B cell (primary cell): ENCODE results near the gene ELANE. TPM values are rescaled to one million over a fixed set of nuclear protein-coding genes. Genes with fewer than 3 reads are reported as not detected.

Experiments used
- ATAC-seq: fragments of 200-7000 bp; cut with Tn5 transposase; one replicate; pipeline ENCODE4 v1.10.0; 2021; ENCODE audit warnings: low read depth, mild to moderate bottlenecking, moderate number of reproducible peaks, moderate library complexity
- CTCF ChIA-PET: fragments of 350-600 bp; sonication (Branson Sonifier 250); formaldehyde crosslinking; loops from one replicate; lab custom pipeline; 2021; ENCODE audit warnings: antibody characterized with exemption, inconsistent platforms; lab: Charles Lee
- POLR2A ChIA-PET: fragments of 350-600 bp; sonication (Branson Sonifier 250); formaldehyde crosslinking; loops from one replicate; lab custom pipeline; 2021; ENCODE audit warnings: antibody characterized with exemption; lab: Charles Lee
- DNase-seq: peaks from one replicate; pipeline ENCODE4 v3.0.0; 2013
- H2AFZ ChIP-seq: 2 replicates; pipeline ENCODE4 v1.6.1; 2012; ENCODE audit warnings: mild to moderate bottlenecking, low read depth, low read length; ENCODE audit not compliant: insufficient read depth, poor library complexity, severe bottlenecking
- H3K27ac ChIP-seq, 2 donors: 1 replicate in 1 of 2; 2 replicates in 1 of 2; pipeline ENCODE4 v1.5.1; 2012 to 2013; ENCODE audit warnings: low read length in 2 of 2, mild to moderate bottlenecking in 2 of 2, moderate library complexity in 1 of 2
- H3K27me3 ChIP-seq, 4 experiments: fragments of 200-600 bp in 1 of 4; sonication (generic) in 1 of 4; replicated peaks in 1 of 4; 1 replicate in 2 of 4; 2 replicates in 2 of 4; pipeline versions ENCODE4 v1.6.1 to v1.7.0; 2013 to 2016; ENCODE audit warnings: low read length in 3 of 4, mild to moderate bottlenecking in 2 of 4, mixed read lengths in 1 of 4, moderate library complexity in 1 of 4; ENCODE audit not compliant: insufficient read depth in 4 of 4, control insufficient read depth in 3 of 4; ENCODE audit errors: control extremely low read depth in 1 of 4
- H3K36me3 ChIP-seq, 2 experiments: replicated peaks in 1 of 2; 1 replicate in 1 of 2; 2 replicates in 1 of 2; pipeline versions ENCODE4 v1.6.1 to v1.7.1; 2013; ENCODE audit warnings: low read length in 1 of 2; ENCODE audit not compliant: insufficient read depth in 2 of 2, control insufficient read depth in 1 of 2; ENCODE audit errors: control extremely low read depth in 1 of 2, extremely low read depth in 1 of 2
- H3K4me1 ChIP-seq, 2 donors: fragments of 200-600 bp in 1 of 2; sonication (generic) in 1 of 2; 1 replicate in 1 of 2; 2 replicates in 1 of 2; pipeline versions ENCODE4 v1.5.1 to v1.6.1; 2013 to 2017; ENCODE audit warnings: low read length in 2 of 2; ENCODE audit not compliant: control insufficient read depth in 2 of 2, insufficient read depth in 2 of 2
- H3K4me2 ChIP-seq: replicated peaks from 2 replicates; pipeline ENCODE3; 2012; ENCODE audit warnings: mild to moderate bottlenecking, low read depth, low read length; ENCODE audit not compliant: poor library complexity, severe bottlenecking
- H3K4me3 ChIP-seq, 5 experiments: fragments of 200-600 bp in 1 of 5; sonication (generic) in 1 of 5; 1 replicate in 3 of 5; 2 replicates in 2 of 5; pipeline versions ENCODE4 v1.5.1 to v1.7.0; 2011 to 2016; ENCODE audit warnings: low read length in 4 of 5, mild to moderate bottlenecking in 4 of 5, low read depth in 2 of 5, control low read depth in 1 of 5, moderate library complexity in 1 of 5; ENCODE audit not compliant: insufficient read depth in 1 of 5; ENCODE audit errors: control extremely low read depth in 1 of 5, extremely low read depth in 1 of 5
- H3K79me2 ChIP-seq: fragments of 200-600 bp; sonication (generic); one replicate; pipeline ENCODE4 v1.6.0; 2016; ENCODE audit warnings: low read length; ENCODE audit not compliant: control insufficient read depth, insufficient read depth
- H3K9ac ChIP-seq: fragments of 200-600 bp; sonication (generic); 2 replicates; pipeline ENCODE4 v1.6.1; 2017; ENCODE audit warnings: mild to moderate bottlenecking, low read length, moderate library complexity
- H3K9me3 ChIP-seq, 3 donors: one replicate each; pipeline versions ENCODE4 v1.6.1 to v1.7.1; 2013; ENCODE audit warnings: low read length in 2 of 3; ENCODE audit not compliant: control insufficient read depth in 2 of 3, insufficient read depth in 1 of 3; ENCODE audit errors: control extremely low read depth in 1 of 3
- H4K20me1 ChIP-seq: 2 replicates; pipeline ENCODE4 v1.6.0; 2012; ENCODE audit warnings: mild to moderate bottlenecking, low read length; ENCODE audit not compliant: insufficient read depth, control insufficient read depth, poor library complexity, severe bottlenecking
- H3K27ac Mint-ChIP-seq: one replicate; pipeline ENCODE4 v1.8.0; 2021; ENCODE audit warnings: mixed read lengths
- H3K27me3 Mint-ChIP-seq: one replicate; pipeline ENCODE4 v1.8.0; 2021; ENCODE audit warnings: mixed read lengths
- H3K4me1 Mint-ChIP-seq: one replicate; pipeline ENCODE4 v1.8.0; 2021; ENCODE audit warnings: mixed read lengths
- H3K4me3 Mint-ChIP-seq: one replicate; pipeline ENCODE4 v1.8.0; 2021; ENCODE audit warnings: mixed read lengths
- H3K9me3 Mint-ChIP-seq: one replicate; pipeline ENCODE4 v1.8.0; 2022; ENCODE audit warnings: mixed read lengths; ENCODE audit not compliant: insufficient read depth
- EZH2 ChIP-seq: IDR thresholded peaks from 2 replicates; pipeline ENCODE4 v1.6.1; 2012; ENCODE audit warnings: borderline replicate concordance, low read depth, mild to moderate bottlenecking, moderate library complexity, low read length; ENCODE audit not compliant: insufficient read depth, poor library complexity, severe bottlenecking
- WGBS: methylation state at CpG from one replicate; pipeline ENCODE4 v1.1.5; 2013; ENCODE audit warnings: missing lambda C conversion rate; ENCODE audit not compliant: insufficient coverage; 5-methylcytosine and 5-hydroxymethylcytosine counted together
- intact Hi-C: fragments of 100-400 bp; cut with micrococcal nuclease; formaldehyde crosslinking; loops from one replicate; pipeline ENCODE4 v1.10.0; 2022
- polyA plus RNA-seq: library from polyadenylated mRNA; depleted of rRNA; stranded (reverse); fragments of >200 nt; gene quantifications from 2 replicates; pipeline ENCODE4 v1.2.3, GENCODE V29; 2012
- total RNA-seq, 2 donors: library from RNA; stranded (reverse); fragments of 120-200 nt in 1 of 2; gene quantifications; 1 replicate in 1 of 2; 2 replicates in 1 of 2; pipeline versions ENCODE4 v1.2.3 to v1.2.4, GENCODE V29; 2013 to 2022
- TF ChIP-seq, protein P1 (sequence below): fragments of 200-600 bp; IDR thresholded peaks from one replicate; pipeline ENCODE4 v1.8.0; 2022; ENCODE audit warnings: antibody characterized with exemption, mild to moderate bottlenecking

Gene ELANE
- total and polyA plus RNA-seq, 2 donors (not counting 1 experiment from before 2014, with no cell fraction given): 0.18 TPM; not detected in 1

DNA sequence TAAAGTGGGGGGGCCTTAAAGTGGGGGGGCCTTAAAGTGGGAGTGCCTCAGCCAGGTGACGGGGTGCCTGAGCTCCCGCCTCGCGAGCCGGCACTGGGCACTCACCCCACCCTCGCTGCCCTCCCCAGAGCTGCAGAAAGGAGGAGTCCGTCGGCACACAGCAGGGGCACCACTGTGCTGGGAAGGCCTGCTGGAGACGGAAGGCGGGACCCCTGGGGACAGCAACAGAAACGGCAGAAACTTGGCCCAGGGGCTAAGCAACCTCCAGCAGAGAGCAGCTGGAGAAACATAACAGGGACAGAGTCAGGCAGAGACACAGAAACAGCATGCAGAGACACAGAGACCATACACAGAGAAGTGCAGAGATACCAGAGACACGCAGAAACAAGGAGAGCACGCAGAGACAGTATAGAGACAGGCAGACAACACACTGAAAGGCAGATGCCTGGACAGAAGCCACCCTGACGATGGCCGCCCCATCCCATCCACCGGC, 15.2 kb downstream of the ELANE start:
- peaks cover 0 to 14% (median 0%) of the 10 kb centered on the region in 3 donors for H3K9me3 ChIP-seq
- no peak for DNase-seq
- no peak overlapping the region for H3K4me2 ChIP-seq
- ATAC-seq: no peak
- ChIA-PET POLR2A (no interaction called here), CTCF (no interaction called here)
- TF ChIP-seq, protein P1, sequence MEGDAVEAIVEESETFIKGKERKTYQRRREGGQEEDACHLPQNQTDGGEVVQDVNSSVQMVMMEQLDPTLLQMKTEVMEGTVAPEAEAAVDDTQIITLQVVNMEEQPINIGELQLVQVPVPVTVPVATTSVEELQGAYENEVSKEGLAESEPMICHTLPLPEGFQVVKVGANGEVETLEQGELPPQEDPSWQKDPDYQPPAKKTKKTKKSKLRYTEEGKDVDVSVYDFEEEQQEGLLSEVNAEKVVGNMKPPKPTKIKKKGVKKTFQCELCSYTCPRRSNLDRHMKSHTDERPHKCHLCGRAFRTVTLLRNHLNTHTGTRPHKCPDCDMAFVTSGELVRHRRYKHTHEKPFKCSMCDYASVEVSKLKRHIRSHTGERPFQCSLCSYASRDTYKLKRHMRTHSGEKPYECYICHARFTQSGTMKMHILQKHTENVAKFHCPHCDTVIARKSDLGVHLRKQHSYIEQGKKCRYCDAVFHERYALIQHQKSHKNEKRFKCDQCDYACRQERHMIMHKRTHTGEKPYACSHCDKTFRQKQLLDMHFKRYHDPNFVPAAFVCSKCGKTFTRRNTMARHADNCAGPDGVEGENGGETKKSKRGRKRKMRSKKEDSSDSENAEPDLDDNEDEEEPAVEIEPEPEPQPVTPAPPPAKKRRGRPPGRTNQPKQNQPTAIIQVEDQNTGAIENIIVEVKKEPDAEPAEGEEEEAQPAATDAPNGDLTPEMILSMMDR: no peak
- no peak for TF ChIP-seq EZH2
- H3K9ac ChIP-seq: no peak overlapping the region
- H3K4me3 ChIP-seq: no peak overlapping the region
- Mint-ChIP-seq H3K27me3 (peaks cover 4% of the 10 kb centered on the region), H3K4me3 (no peak overlapping the region), H3K9me3 (no peaks in the 10 kb centered on the region), H3K27ac (no peak overlapping the region), H3K4me1 (peaks cover 20% of the 10 kb centered on the region)
- no peak overlapping the region for H2AFZ ChIP-seq
- no peak overlapping the region for H3K27ac ChIP-seq
- peaks cover 23 to 33% of the 10 kb centered on the region in 2 donors for H3K4me1 ChIP-seq
- intact Hi-C loops: no loop called here
- H3K27me3 ChIP-seq: peaks cover 0 to 10% (median 2%) of the 10 kb centered on the region in 4 experiments
- H3K36me3 ChIP-seq: peaks cover 0 to 17% of the 10 kb centered on the region in 2 experiments
- H4K20me1 ChIP-seq: no peaks in the 10 kb centered on the region
- no peaks in the 10 kb centered on the region for H3K79me2 ChIP-seq
- WGBS: 92% methylated on average over 16 of the region's 16 CpGs

DNA sequence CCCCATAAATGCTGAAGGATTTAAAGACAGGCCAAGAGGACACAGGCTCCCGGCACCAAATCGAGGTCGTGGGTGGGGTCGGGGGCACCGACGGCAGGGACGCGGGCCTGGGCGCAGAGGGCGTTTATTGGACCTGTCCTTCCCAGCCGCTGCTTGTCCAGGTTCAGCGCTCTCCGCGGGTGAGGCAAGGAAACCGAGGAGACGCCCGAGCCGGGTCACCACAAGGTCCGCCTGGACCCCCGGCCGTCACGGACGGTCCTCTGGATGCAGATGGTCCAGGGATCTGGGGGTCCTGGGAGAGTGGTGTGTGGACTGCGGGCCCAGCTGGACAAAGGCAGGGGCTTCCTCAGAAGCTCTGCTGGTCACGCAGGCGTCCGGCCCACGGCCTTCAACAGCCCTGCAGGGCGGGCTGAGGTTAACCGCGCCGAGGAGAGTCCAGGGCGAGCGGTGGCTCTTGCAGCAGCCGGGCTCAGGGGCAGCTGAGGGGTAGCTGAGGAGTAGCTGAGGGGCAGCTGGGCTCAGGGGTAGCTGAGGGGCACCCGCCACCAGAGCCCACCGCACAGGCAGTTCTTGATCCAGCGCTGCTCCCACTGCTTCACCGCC, 15.9 kb downstream of the ELANE start:
- no peak overlapping the region for H3K4me3 ChIP-seq
- intact Hi-C loops: no loop called here
- H3K4me2 ChIP-seq: no peak overlapping the region
- ChIA-PET POLR2A (no interaction called here), CTCF (no interaction called here)
- H3K36me3 ChIP-seq: peaks cover 0 to 17% of the 10 kb centered on the region in 2 experiments
- WGBS: 97% methylated on average over 39 of the region's 39 CpGs
- Mint-ChIP-seq H3K27ac (no peak overlapping the region), H3K27me3 (no peaks in the 10 kb centered on the region), H3K9me3 (no peaks in the 10 kb centered on the region), H3K4me1 (peaks cover 19% of the 10 kb centered on the region), H3K4me3 (no peak overlapping the region)
- no peaks in the 10 kb centered on the region for H3K79me2 ChIP-seq
- peaks cover 20 to 29% of the 10 kb centered on the region in 2 donors for H3K4me1 ChIP-seq
- no peak for ATAC-seq
- no peak for TF ChIP-seq EZH2
- TF ChIP-seq, protein P1: no peak
- no peak overlapping the region for H3K9ac ChIP-seq
- H3K27me3 ChIP-seq: peaks cover 0 to 4% (median 0%) of the 10 kb centered on the region in 4 experiments
- no peak overlapping the region for H2AFZ ChIP-seq
- no peak for DNase-seq
- no peak overlapping the region for H3K27ac ChIP-seq
- H4K20me1 ChIP-seq: no peaks in the 10 kb centered on the region
- H3K9me3 ChIP-seq: peaks cover 0 to 8% (median 0%) of the 10 kb centered on the region in 3 donors
